ENCODE data around the gene TCERG1L. TPM values are rescaled to one million over a fixed set of nuclear protein-coding genes. Genes with fewer than 3 reads are reported as not detected.

Gene TCERG1L
- total RNA-seq, 4 donors from 2014 or later, result not detected

- H3K9me3 ChIP-seq, result no peaks in the 10 kb centered on the region
- no peaks in the 10 kb centered on the region for H3K4me1 ChIP-seq
- no peak overlapping the region for H3K4me3 ChIP-seq
- H3K27me3 ChIP-seq, result no peaks in the 10 kb centered on the region
- no peak for DNase-seq
- no peaks in the 10 kb centered on the region for H3K36me3 ChIP-seq
- H3K27ac ChIP-seq, result no peak overlapping the region
- no peak for TF ChIP-seq POLR2A (IDR thresholded peaks at IDR 0.05)
- TF ChIP-seq, protein P1, sequence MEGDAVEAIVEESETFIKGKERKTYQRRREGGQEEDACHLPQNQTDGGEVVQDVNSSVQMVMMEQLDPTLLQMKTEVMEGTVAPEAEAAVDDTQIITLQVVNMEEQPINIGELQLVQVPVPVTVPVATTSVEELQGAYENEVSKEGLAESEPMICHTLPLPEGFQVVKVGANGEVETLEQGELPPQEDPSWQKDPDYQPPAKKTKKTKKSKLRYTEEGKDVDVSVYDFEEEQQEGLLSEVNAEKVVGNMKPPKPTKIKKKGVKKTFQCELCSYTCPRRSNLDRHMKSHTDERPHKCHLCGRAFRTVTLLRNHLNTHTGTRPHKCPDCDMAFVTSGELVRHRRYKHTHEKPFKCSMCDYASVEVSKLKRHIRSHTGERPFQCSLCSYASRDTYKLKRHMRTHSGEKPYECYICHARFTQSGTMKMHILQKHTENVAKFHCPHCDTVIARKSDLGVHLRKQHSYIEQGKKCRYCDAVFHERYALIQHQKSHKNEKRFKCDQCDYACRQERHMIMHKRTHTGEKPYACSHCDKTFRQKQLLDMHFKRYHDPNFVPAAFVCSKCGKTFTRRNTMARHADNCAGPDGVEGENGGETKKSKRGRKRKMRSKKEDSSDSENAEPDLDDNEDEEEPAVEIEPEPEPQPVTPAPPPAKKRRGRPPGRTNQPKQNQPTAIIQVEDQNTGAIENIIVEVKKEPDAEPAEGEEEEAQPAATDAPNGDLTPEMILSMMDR (IDR thresholded peaks at IDR 0.05), result no peak
Observed at GRCh38 chr10:131221632-131222277, 89.8 kb downstream of the TCERG1L start.

DNA sequence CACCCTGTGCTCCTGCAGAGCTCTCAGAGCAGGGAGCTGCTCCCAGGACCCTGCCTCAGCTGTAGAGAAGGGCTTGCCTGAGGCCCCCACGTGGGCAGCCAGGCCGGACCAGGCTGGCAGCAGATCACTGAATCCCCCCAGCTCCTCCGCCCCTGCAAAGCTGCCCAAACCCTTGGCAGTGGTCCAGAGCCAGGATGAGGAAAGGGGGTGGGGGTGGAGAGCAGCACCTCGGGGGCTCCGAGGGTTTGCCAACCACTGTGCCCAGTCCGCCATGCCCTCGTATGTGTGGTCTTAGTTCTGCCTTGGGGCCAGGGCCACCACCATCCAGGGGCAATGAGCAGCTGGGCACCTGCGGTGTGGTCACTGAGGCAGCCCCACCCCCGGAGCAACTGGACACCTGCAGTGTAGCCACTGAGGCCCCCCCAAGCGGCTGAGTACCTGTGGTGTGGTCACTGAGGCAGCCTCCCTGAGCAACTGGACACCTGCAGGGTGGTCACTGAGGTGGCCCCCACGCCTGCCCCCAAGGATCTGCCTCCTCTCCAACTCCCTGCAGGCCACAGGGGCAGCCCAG is 90.8 kb downstream of the TCERG1L start:
- DNase-seq, result no peak

GRCh38 chr10:131219955-131220489 is 91.5 kb downstream of the TCERG1L start:
- no peak for TF ChIP-seq POLR2A (IDR thresholded peaks at IDR 0.05)
- TF ChIP-seq, protein P1 (IDR thresholded peaks at IDR 0.05), result no peak
- H3K27me3 ChIP-seq, result no peaks in the 10 kb centered on the region
- H3K9me3 ChIP-seq, result peaks cover 0 to 3% (median 0%) of the 10 kb centered on the region in 4 donors
- no peak overlapping the region for H3K27ac ChIP-seq
- H3K4me3 ChIP-seq, result no peak overlapping the region
- H3K4me1 ChIP-seq, result no peaks in the 10 kb centered on the region
- DNase-seq, result no peak
- no peaks in the 10 kb centered on the region for H3K36me3 ChIP-seq

More for the DNA sequence above, 90.8 kb downstream of the TCERG1L start:
- Histone ChIP-seq H3K27ac (no peak overlapping the region), H3K9me3 (peaks cover 0 to 2% (median 0%) of the 10 kb centered on the region in 4 donors), H3K36me3 (no peaks in the 10 kb centered on the region), H3K4me1 (no peaks in the 10 kb centered on the region), H3K27me3 (no peaks in the 10 kb centered on the region), H3K4me3 (no peak overlapping the region)
- no peak for TF ChIP-seq POLR2A (IDR thresholded peaks at IDR 0.05)
- TF ChIP-seq, protein P1 (IDR thresholded peaks at IDR 0.05), result no peak

DNA sequence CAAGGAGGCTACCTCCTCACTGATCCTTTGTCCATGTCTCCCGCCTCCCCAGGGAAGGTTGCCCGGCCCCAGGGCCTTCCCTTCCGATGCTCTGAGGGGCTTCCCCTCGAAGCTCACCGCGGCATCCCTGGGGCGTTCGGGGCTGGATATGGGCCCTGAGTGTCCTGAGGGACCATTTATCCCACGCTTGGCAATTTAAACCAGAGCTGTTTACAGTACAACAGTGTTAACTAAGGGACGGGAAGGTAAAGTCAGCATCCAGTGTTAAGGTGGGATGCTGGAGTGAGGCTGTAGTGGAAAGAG is 92.0 kb downstream of the TCERG1L start:
- Histone ChIP-seq H3K27me3 (no peaks in the 10 kb centered on the region), H3K27ac (no peak overlapping the region), H3K4me1 (no peaks in the 10 kb centered on the region), H3K9me3 (peaks cover 0 to 3% (median 0%) of the 10 kb centered on the region in 4 donors), H3K36me3 (no peaks in the 10 kb centered on the region), H3K4me3 (no peak overlapping the region)
- DNase-seq, result no peak
- TF ChIP-seq, protein P1 (IDR thresholded peaks at IDR 0.05), result no peak
- no peak for TF ChIP-seq POLR2A (IDR thresholded peaks at IDR 0.05)

- H3K4me3 ChIP-seq, result no peak overlapping the region
- H3K4me1 ChIP-seq, result no peaks in the 10 kb centered on the region
- H3K27ac ChIP-seq, result no peak overlapping the region
- no peaks in the 10 kb centered on the region for H3K27me3 ChIP-seq
- no peak for TF ChIP-seq POLR2A (IDR thresholded peaks at IDR 0.05)
- TF ChIP-seq, protein P1 (IDR thresholded peaks at IDR 0.05), result no peak
- no peak for DNase-seq
- peaks cover 0 to 3% (median 0%) of the 10 kb centered on the region in 4 donors for H3K9me3 ChIP-seq
- H3K36me3 ChIP-seq, result no peaks in the 10 kb centered on the region
Observed at GRCh38 chr10:131218811-131219583, 92.5 kb downstream of the TCERG1L start.

Data from Peyer's patch (tissue), 4 donors.